GM18498 (cell line): Measurements from ENCODE around the gene GYS2.

ENCODE experiments used
- ATAC-seq: cut with Tn5 transposase; IDR thresholded peaks from one replicate; pipeline ENCODE4 v1.9.1; 2021; ENCODE audit warnings: mild to moderate bottlenecking, moderate library complexity; ENCODE audit not compliant: unreplicated experiment

GYS2 gene

GRCh38 chr12:21558100-21558679 lies 46.5 kb downstream of the GYS2 start:
- no peak for ATAC-seq

GRCh38 chr12:21553329-21553675 lies 51.3 kb downstream of the GYS2 start:
- no peak for ATAC-seq

- ATAC-seq = no peak
Observed at GRCh38 chr12:21552635-21553328, 51.9 kb downstream of the GYS2 start.

- ATAC-seq = no peak
Observed at GRCh38 chr12:21551841-21552465, 52.7 kb downstream of the GYS2 start.

GRCh38 chr12:21547437-21547836 lies 57.2 kb downstream of the GYS2 start:
- ATAC-seq = no peak

- no peak for ATAC-seq
Observed at GRCh38 chr12:21546716-21547115, 57.9 kb downstream of the GYS2 start.

GRCh38 chr12:21545557-21545956 lies 59.1 kb downstream of the GYS2 start:
- no peak for ATAC-seq

GRCh38 chr12:21543151-21543550 lies 61.5 kb downstream of the GYS2 start:
- no peak for ATAC-seq

GRCh38 chr12:21542403-21542802 lies 62.2 kb downstream of the GYS2 start:
- ATAC-seq = no peak

- ATAC-seq = no peak
Observed at GRCh38 chr12:21541773-21542172, 62.9 kb downstream of the GYS2 start.

- no peak for ATAC-seq
Observed at GRCh38 chr12:21539797-21540196, 64.8 kb downstream of the GYS2 start.

GRCh38 chr12:21538061-21538653 lies 66.5 kb downstream of the GYS2 start:
- no peak for ATAC-seq

GRCh38 chr12:21529456-21529855 lies 75.2 kb downstream of the GYS2 start:
- no peak for ATAC-seq

GRCh38 chr12:21528953-21529352 lies 75.7 kb downstream of the GYS2 start:
- no peak for ATAC-seq

- peak; percentile 96 for ATAC-seq
Observed at GRCh38 chr12:21527451-21528180, 77.0 kb downstream of the GYS2 start.

- ATAC-seq = no peak
Observed at GRCh38 chr12:21526721-21527345, 77.8 kb downstream of the GYS2 start.

- ATAC-seq = no peak
Observed at GRCh38 chr12:21526053-21526452, 78.6 kb downstream of the GYS2 start, which contains the start of gene SPX. Gene SPX (plus strand): TSS chr12:21526296. CDS start chr12:21526473, 177 bp downstream.

GRCh38 chr12:21523148-21523547 lies 81.5 kb downstream of the GYS2 start:
- no peak for ATAC-seq

- no peak for ATAC-seq
Observed at GRCh38 chr12:21521541-21521940, 83.1 kb downstream of the GYS2 start.

GRCh38 chr12:21518451-21518850 lies 86.2 kb downstream of the GYS2 start:
- no peak for ATAC-seq

GRCh38 chr12:21516281-21516680 lies 88.4 kb downstream of the GYS2 start:
- ATAC-seq = no peak
